GM06990 (cell line): ENCODE measurements around the gene SLC5A1.
A peak's percentile ranks its signal among the peaks of the same experiment; 100 is the strongest.

Experiments
- DNase-seq: peaks from one replicate; pipeline ENCODE4 v3.0.0-alpha.2; 2011; ENCODE audit not compliant: insufficient read length; ENCODE audit errors: extremely low read depth
- H3K27me3 ChIP-seq: replicated peaks from 2 replicates; pipeline ENCODE4 v1.6.0; 2011; ENCODE audit warnings: low read length; ENCODE audit not compliant: control insufficient read depth, insufficient read depth
- H3K36me3 ChIP-seq: 2 replicates; pipeline ENCODE4 v1.5.1; 2011; ENCODE audit warnings: low read length; ENCODE audit not compliant: control insufficient read depth, insufficient read depth
- H3K4me3 ChIP-seq: replicated peaks from 2 replicates; pipeline ENCODE4 v1.5.1; 2011; ENCODE audit warnings: low read depth, mild to moderate bottlenecking, control low read depth, low read length
- TF ChIP-seq, protein P1 (sequence below): IDR thresholded peaks from 2 replicates; pipeline ENCODE4 v1.5.1; 2011; ENCODE audit warnings: low read length, control low read depth, mild to moderate bottlenecking, inconsistent platforms; ENCODE audit not compliant: insufficient read depth, poor library complexity, severe bottlenecking

SLC5A1 gene

DNA sequence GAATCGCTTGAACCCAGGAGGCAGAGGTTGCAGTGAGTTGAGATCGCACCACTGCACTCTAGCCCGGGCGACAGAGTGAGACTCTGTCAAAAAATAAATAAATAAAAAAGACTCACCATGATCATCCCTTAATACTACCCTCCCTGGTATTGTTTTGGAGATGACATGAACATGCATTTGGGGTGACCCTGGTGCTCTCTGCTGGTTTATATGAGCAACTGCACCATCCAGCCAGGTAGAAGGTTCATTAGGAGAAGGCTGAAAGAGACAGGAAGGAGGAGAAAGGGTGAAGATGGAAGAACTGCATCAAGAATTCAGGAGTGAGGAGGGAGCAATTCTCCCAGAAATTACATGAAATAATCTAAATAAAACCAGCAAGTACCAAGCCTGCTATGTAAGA lies 37.8 kb downstream of the SLC5A1 start:
- H3K4me3 ChIP-seq: no peak overlapping the region
- no peaks in the 10 kb centered on the region for H3K36me3 ChIP-seq
- peak; percentile 6 for DNase-seq
- TF ChIP-seq, protein P1, sequence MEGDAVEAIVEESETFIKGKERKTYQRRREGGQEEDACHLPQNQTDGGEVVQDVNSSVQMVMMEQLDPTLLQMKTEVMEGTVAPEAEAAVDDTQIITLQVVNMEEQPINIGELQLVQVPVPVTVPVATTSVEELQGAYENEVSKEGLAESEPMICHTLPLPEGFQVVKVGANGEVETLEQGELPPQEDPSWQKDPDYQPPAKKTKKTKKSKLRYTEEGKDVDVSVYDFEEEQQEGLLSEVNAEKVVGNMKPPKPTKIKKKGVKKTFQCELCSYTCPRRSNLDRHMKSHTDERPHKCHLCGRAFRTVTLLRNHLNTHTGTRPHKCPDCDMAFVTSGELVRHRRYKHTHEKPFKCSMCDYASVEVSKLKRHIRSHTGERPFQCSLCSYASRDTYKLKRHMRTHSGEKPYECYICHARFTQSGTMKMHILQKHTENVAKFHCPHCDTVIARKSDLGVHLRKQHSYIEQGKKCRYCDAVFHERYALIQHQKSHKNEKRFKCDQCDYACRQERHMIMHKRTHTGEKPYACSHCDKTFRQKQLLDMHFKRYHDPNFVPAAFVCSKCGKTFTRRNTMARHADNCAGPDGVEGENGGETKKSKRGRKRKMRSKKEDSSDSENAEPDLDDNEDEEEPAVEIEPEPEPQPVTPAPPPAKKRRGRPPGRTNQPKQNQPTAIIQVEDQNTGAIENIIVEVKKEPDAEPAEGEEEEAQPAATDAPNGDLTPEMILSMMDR: peak; percentile 71
- no peaks in the 10 kb centered on the region; the same call in 1 of the 2 replicates for H3K27me3 ChIP-seq

DNA sequence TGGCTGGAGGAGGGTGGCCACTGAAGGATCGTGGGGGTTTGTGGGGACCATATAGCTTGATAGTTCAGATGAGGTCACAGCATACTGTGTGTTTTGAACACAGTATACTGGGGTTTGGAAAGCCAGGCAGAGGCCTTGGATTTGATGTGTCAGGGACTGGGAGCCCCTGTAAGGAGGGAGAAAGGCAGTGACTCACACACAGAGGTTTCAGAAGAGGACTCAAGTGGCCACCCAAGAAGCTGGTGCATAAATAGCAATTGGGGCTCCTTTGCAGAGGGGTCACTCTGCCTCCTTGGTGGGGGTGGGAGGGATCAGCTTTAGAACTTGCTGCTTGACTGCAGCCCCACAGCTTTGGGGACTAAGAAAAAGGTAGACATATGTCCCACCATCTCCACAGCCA lies 39.3 kb downstream of the SLC5A1 start:
- no peak overlapping the region for H3K4me3 ChIP-seq
- no peaks in the 10 kb centered on the region for H3K36me3 ChIP-seq
- no peaks in the 10 kb centered on the region; the same call in none of the 2 replicates for H3K27me3 ChIP-seq
- TF ChIP-seq, protein P1: no peak
- no peak for DNase-seq

DNA sequence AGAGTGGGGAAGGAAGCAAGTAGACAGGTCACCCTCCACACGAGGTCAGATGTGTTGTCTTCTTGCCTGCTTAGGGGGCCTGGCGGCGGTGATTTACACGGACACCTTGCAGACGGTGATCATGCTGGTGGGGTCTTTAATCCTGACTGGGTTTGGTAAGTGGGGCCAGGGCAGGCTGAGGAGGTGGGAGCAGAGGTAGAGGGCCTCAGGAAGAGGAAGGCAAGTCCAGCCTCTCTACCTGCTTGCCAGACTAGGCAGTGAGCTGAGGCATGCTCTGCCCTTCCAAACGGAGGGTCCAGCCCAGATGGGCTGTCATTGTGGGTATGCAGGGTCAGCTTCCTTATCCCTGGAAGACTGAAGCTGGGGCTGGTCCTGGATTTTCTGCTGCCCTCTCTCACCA lies 39.9 kb downstream of the SLC5A1 start:
- H3K36me3 ChIP-seq: no peaks in the 10 kb centered on the region
- H3K4me3 ChIP-seq: no peak overlapping the region
- DNase-seq: no peak
- no peaks in the 10 kb centered on the region; the same call in none of the 2 replicates for H3K27me3 ChIP-seq
- TF ChIP-seq, protein P1: no peak

DNA sequence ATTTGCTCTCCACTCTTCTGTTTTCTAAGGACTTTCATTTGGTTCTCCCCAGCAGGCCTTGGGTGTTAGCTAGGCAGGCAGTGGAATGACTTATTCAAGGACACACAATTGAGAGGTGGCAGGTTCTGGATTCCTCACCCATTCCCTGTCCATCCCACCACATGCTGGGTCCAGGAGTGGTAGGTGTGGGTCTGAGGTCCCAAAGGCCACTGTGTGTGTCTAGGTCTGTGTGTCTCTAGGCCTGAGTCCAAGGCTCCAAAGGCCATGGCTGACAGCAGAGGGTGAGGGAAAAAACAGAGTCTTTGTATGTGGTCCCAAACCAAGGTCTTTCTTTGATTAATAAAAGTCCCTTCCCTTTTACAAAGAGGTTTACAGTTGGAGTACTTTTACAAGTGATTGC lies 40.8 kb downstream of the SLC5A1 start:
- Histone ChIP-seq H3K36me3 (no peaks in the 10 kb centered on the region), H3K4me3 (no peak overlapping the region), H3K27me3 (no peaks in the 10 kb centered on the region; the same call in none of the 2 replicates)
- no peak for DNase-seq
- TF ChIP-seq, protein P1: no peak

DNA sequence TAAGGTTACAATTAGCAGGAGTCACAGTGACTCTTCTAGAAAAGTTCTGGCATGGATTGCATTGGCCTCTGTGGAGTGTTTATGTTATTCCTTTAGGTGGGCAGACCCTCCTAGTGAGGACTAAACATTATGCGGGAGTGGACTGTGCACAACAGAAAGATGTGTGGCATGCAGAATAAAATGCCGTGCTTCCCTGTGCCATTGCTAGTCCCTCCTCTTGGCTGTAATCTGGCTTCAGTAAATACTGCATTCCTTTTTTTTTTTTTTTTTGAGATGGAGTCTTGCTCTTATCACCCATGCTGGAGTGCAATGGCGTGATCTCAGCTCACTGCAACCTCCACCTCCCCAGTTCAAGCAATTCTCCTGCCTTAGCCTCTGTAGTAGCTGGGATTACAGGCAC lies 45.0 kb downstream of the SLC5A1 start:
- DNase-seq: no peak
- no peaks in the 10 kb centered on the region; the same call in 1 of the 2 replicates for H3K27me3 ChIP-seq
- H3K4me3 ChIP-seq: no peak overlapping the region
- H3K36me3 ChIP-seq: no peaks in the 10 kb centered on the region
- TF ChIP-seq, protein P1: no peak

DNA sequence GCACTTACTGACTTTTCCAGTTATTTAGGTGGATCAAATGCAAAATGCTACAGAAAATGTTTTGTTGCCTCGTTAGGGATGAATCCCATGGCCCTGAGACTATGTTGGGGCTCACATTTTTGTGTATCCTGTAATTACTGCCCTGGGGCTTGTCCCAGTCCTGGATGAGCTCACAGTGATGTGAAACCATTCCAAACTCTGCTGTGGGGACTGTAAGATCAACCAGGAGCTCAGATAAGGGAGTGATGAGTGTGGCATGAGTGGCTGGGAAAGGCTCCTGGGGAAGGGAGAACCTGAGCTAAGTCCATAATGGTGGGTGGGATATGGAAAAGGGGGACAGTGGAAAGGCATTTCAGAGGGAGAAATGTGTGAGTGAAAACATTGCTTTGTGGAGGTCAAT lies 54.0 kb downstream of the SLC5A1 start:
- Histone ChIP-seq H3K4me3 (no peak overlapping the region), H3K27me3 (no peaks in the 10 kb centered on the region; the same call in 1 of the 2 replicates), H3K36me3 (no peaks in the 10 kb centered on the region)
- no peak for DNase-seq
- TF ChIP-seq, protein P1: no peak
